Measurements from ENCODE around the gene WNT2B. TPM values are rescaled to one million over a fixed set of nuclear protein-coding genes. Genes with fewer than 3 reads are reported as not detected.

The WNT2B gene
- total RNA-seq, 2 donors from 2014 or later, result 3.2 to 19.7 TPM

GRCh38 chr1:112514901-112515300 is 6.1 kb downstream of the WNT2B start:
- WGBS, result 96% methylated on average over 9 of the region's 12 CpGs
- H3K27ac ChIP-seq, result no peak overlapping the region
- no peak for TF ChIP-seq POLR2A (IDR thresholded peaks at IDR 0.05)
- no peak for TF ChIP-seq POLR2AphosphoS5 (IDR thresholded peaks at IDR 0.05)
- DNase-seq (ENCODE audit: low spot score), result no peak
- no peaks in the 10 kb centered on the region for H3K27me3 ChIP-seq (replicated peaks; ENCODE audit: insufficient read depth)
- no peaks in the 10 kb centered on the region for H3K9me3 ChIP-seq
- H3K4me1 ChIP-seq (replicated peaks), result no peaks in the 10 kb centered on the region
- H3K4me3 ChIP-seq, result no peak overlapping the region
- H3K36me3 ChIP-seq, result no peaks in the 10 kb centered on the region
- intact Hi-C loops (cut with DNase I), result no loop called here

- no peaks in the 10 kb centered on the region for H3K4me1 ChIP-seq (replicated peaks)
- H3K9me3 ChIP-seq, result no peaks in the 10 kb centered on the region
- no peaks in the 10 kb centered on the region for H3K36me3 ChIP-seq
- WGBS, result 19% methylated on average over 2 of the region's 2 CpGs
- H3K27ac ChIP-seq, result no peak overlapping the region
- no peaks in the 10 kb centered on the region for H3K27me3 ChIP-seq (replicated peaks; ENCODE audit: insufficient read depth)
- H3K4me3 ChIP-seq, result no peak overlapping the region
- intact Hi-C loops (cut with DNase I), result no loop called here
- no peak for DNase-seq (ENCODE audit: low spot score)
- no peak for TF ChIP-seq POLR2A (IDR thresholded peaks at IDR 0.05)
- TF ChIP-seq POLR2AphosphoS5 (IDR thresholded peaks at IDR 0.05), result no peak
- TF ChIP-seq CTCF (IDR thresholded peaks at IDR 0.05), result no peak
Measured at GRCh38 chr1:112515311-112516009, 6.7 kb downstream of the WNT2B start.

GRCh38 chr1:112516141-112516540 is 7.4 kb downstream of the WNT2B start:
- Histone ChIP-seq H3K36me3 (no peaks in the 10 kb centered on the region), H3K4me3 (no peak overlapping the region), H3K9me3 (no peaks in the 10 kb centered on the region), H3K4me1 (replicated peaks) (no peaks in the 10 kb centered on the region), H3K27ac (no peak overlapping the region), H3K27me3 (replicated peaks; ENCODE audit: insufficient read depth) (no peaks in the 10 kb centered on the region)
- TF ChIP-seq CTCF (IDR thresholded peaks at IDR 0.05), result no peak
- TF ChIP-seq POLR2AphosphoS5 (IDR thresholded peaks at IDR 0.05), result no peak
- TF ChIP-seq POLR2A (IDR thresholded peaks at IDR 0.05), result no peak
- 96% methylated on average over 14 of the region's 14 CpGs for WGBS
- DNase-seq (ENCODE audit: low spot score), result no peak
- intact Hi-C loops (cut with DNase I), result no loop called here

- intact Hi-C loops (cut with DNase I), result no loop called here
- Histone ChIP-seq H3K36me3 (no peaks in the 10 kb centered on the region), H3K4me3 (no peak overlapping the region), H3K9me3 (no peaks in the 10 kb centered on the region), H3K27me3 (replicated peaks; ENCODE audit: insufficient read depth) (no peaks in the 10 kb centered on the region), H3K4me1 (replicated peaks) (no peaks in the 10 kb centered on the region), H3K27ac (no peak overlapping the region)
- TF ChIP-seq CTCF (IDR thresholded peaks at IDR 0.05) (no peak), POLR2A (IDR thresholded peaks at IDR 0.05) (no peak), POLR2AphosphoS5 (IDR thresholded peaks at IDR 0.05) (no peak)
- no peak for DNase-seq (ENCODE audit: low spot score)
- 83% methylated on average over 9 of the region's 9 CpGs for WGBS
Measured at GRCh38 chr1:112517231-112517630, 8.5 kb downstream of the WNT2B start.

GRCh38 chr1:112517646-112518045 is 8.9 kb downstream of the WNT2B start:
- TF ChIP-seq POLR2AphosphoS5 (IDR thresholded peaks at IDR 0.05), result no peak
- no peak for TF ChIP-seq CTCF (IDR thresholded peaks at IDR 0.05)
- TF ChIP-seq POLR2A (IDR thresholded peaks at IDR 0.05), result no peak
- DNase-seq (ENCODE audit: low spot score), result no peak
- Histone ChIP-seq H3K27ac (no peak overlapping the region), H3K4me1 (replicated peaks) (no peaks in the 10 kb centered on the region), H3K27me3 (replicated peaks; ENCODE audit: insufficient read depth) (no peaks in the 10 kb centered on the region), H3K4me3 (no peak overlapping the region), H3K36me3 (no peaks in the 10 kb centered on the region), H3K9me3 (no peaks in the 10 kb centered on the region)
- 95% methylated on average over 2 of the region's 2 CpGs for WGBS
- intact Hi-C loops (cut with DNase I), result no loop called here
